HG02970 (cell line): ENCODE measurements around the gene ATF2.
"Not testable (repeated sequence)": the region's sequence is repeated elsewhere in the genome, so short reads cannot be mapped to it uniquely, and the experiment has no call there.

Experiments
- ATAC-seq: cut with Tn5 transposase; IDR thresholded peaks from one replicate; pipeline ENCODE4 v1.9.1; 2021; ENCODE audit warnings: mild to moderate bottlenecking, moderate library complexity, moderate number of reproducible peaks; ENCODE audit not compliant: unreplicated experiment, low FRiP score

Gene ATF2

DNA sequence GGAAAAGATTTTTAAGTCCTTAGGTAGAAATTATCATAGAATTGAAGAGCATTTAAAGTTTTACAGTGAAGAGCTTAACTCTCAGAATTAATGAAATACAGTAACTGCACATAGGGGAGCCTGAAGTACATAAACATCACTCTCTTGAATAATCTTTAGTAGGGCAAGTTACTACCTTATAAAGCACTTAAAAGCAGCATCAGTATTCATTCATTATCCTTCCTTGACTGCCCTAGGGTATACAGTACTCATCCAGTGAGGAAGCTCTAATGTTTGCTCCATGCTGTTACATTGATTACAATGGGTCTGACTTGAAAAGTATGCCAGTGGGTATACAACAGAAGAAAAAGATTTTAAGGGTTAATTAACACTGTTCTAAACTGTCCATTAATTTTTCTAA lies 66.5 kb downstream of the ATF2 start:
- no peak for ATAC-seq

DNA sequence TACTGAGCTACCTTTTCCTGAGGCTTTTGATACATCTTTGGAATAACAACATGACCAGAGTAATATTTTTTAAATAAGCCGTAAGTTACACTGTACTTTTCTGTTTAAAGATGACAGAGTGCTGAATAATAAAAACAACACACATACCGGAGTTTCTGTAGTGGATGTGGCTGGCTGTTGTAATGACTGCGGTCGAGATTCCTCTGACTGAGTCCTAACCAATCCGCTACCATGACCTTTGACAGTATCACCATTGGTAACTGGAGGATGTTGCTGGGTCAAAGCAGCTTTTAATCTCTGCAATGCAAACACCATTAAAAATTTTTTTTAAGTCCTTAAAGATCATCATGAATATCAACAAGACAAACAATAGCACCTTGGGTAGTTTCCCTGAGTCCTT lies 70.7 kb downstream of the ATF2 start:
- ATAC-seq: no peak

DNA sequence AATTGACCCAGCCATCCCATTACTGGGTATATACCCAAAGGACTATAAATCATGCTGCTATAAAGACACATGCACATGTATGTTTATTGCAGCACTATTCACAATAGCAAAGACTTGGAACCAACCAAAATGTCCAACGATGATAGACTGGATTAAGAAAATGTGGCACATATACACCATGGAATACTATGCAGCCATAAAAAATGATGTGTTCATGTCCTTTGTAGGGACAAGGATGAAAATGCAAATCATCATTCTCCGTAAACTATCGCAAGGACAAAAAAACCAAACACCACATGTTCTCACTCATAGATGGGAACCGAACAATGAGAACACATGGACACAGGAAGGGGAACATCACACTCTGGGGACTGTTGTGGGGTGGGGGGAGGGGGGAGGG lies 83.9 kb downstream of the ATF2 start:
- not testable (repeated sequence) for ATAC-seq

DNA sequence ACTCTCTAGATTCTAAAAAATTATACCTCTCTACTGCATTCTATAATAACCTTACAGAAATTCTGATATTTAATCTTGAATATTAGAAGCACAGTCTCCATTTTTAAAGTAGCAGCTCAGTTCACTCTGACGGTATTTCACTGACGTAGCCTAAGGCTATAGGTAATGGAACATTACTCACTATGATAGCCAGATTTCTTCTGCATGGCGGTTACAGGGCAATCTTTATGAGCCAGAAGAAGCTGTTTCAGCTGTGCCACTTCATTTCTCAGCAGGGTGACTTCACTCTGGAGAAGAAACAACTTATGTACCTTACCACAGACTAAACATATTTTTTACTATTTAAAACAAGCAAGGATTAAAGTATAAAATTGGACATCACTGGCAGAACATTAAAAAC lies 87.5 kb downstream of the ATF2 start:
- no peak for ATAC-seq

DNA sequence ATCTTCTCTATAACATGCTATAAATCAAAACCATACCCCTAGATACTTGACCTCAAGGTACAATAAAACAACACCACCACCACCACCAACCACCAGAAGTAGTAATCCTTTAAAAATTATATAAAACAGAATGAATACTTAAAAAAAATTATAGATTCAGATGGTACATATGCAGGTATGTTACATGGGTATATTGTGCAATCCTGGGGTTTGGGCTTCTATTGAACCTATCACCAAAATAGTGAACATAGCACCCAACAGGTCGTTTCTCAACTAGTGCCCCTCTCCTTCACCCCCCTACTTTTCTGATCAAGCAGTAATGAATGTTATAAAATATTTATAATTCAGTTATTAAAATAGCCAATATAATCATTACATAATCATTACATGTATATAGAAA lies 91.7 kb downstream of the ATF2 start:
- no peak for ATAC-seq

DNA sequence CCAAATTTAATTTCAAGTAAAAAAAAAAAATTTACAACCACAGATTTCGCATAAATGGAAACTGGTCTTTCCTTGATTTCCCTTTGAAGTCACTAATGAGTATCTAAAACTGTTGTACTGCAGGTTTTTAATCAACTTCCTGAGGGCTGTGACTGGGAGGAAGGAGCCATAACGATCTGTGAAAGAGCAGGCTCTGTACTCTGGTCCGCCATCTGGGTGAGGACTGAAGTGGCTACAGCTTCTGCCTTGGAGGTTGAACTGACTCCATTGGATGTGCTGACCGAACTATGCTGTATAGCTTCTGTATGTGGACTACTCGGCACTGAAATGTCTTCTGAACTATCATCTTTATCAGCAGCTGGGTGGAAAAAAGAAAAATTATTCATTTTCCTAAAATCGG lies 93.5 kb downstream of the ATF2 start:
- no peak for ATAC-seq

DNA sequence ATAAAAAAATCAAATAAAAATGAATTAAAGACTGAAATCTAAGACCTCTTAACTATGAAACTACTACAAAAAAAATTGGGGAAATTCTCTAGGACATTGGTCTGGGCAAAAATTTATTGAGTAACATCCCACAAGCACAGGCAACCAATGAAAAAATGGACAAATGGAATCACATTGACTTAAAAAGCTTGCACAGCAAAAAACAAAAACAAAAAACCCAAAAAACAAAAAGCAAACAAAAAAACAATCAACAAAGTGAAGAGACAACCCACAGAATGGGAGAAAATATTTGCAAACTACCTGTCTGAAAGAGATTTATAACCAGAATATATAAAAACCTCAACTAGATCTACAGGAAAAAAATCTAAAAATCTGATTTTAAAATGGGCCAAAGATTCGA lies 99.5 kb downstream of the ATF2 start:
- ATAC-seq: no peak

DNA sequence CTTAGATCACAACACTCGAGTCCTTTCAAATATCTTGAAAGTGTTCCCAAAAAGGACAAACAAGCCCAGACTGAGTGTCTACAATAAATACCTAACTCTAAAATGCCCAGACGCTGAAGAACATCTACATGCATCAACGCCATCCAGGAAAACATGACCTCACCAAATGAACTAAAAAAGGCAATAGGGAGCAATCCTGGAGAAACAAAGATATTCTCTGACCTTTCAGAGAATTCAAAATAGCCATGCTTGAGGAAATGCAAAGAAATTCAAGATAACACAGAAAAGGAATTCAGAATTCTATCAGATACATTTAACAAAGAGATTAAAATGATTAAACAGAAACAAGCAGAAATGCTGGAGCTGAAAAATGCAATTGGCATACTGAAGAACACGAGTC lies 101.6 kb downstream of the ATF2 start:
- ATAC-seq: no peak

DNA sequence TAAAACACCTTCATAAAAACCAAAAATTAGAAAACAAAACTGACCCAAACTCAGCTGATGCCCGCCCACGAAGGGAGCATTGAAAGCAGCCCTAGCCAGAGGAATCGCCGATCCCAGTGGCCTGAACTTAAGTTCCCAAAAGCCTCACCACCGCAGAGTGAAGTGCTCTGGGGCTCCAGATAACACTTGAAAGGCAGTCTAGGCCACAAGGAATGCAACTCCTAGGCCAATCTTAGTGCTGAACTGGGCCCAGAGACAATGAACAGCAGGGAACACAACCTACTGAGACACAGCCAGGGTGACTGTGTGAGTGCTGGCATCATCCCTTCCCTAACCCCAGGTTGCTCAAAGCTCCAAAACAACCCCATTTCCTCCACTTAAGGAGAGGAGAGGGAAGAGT lies 103.2 kb downstream of the ATF2 start:
- no peak for ATAC-seq

DNA sequence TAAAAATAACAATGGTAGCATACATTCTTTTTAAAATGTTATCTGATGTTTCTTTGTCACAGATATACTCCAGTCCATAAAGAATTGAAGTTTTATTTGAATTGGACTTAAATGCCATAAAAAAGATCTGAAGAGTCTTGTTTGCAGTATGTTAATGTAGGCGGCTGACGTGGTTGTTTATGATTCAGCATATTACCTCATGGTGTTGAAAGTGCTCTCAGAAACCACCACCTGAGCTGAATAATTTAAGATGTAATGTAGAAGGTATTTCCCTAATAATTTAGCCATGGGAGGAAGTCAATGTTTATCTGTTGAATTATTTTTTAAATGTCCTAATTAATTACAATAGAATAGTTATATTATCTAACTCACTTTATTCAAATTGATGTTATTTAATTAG lies 104.3 kb downstream of the ATF2 start:
- no peak for ATAC-seq

DNA sequence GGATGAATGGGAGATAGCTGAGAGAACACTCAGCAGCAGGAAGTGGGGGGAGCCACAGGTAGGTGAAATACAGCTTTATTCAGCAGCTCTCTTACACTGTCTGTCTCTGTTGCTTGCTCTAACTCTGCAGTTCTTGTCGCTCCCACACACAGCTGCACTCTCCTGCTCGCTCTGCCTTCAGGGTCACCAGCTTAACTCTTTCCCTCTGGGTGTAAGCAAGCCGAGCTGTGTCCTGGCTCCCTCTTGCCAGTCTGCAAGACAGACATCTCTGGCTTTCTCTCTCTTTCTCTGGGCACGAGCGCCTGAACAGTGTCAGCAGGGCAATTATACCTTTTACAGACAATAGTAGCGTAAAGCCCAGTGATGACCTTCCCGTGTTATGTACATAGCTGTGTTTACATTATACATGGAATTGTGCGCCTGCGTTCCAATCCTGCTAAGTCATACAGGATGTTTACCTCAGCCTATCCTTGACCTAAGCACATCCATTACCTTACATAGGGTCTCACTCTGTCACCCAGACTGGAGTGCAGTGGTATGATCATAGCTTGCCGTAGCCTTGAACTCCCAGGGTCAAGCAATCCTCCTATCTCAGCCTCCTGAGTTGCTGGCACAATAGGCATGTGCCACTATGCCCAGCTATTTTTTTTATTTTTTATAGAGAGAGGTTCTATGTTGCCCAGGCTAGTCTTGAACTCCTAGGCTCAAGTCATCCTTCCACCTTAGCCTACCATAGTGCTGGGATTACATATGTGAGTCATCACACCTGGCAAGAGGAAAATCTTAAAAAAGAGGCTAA lies 105.0 kb downstream of the ATF2 start:
- no peak for ATAC-seq

DNA sequence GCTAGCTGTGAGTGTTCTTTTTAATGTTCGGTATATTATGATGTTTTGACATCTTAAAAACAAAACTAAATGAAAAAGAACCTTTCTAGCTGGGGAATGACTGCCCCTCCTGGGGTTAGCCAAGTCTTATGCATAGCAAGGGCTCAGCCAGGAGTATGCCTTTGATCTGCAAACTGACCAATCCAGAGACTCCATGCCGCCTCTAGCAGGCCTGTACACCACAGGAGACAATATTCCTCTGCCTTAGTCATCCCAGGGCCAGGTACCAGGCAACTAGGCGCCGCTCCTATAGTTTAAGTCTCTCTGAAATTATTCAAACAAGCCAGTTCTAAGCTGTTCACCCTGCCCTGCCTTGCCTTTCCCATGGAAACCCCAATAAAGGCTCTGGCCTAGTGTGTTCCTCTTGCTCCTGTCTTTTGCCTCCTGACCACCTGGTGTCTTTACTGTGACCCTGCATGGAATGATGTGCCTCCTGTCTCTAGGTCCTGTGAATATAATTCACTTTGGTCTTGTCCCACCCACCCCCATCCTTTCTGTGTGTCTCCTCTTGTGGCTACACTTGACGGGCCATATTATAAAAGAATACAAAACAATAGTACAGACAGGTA lies 110.8 kb downstream of the ATF2 start:
- ATAC-seq: no peak

DNA sequence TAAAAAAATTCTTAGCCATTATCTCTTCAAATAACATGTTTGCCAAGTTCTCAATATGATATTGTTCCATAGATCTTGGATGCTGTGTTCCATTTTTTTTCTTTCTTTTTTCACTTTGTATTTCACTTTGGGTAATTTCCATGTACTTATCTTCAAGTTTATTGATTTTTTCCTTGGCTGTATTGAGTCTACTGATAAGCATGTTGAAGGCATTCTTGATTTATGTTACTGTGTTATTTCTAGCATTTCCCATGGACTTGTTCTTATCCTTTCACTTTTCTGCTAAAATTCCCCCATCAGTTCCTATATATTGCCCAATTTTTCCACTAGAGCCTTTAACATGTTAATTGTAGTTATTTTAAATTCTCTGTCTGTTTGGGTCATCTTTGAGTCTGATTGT lies 112.0 kb downstream of the ATF2 start:
- ATAC-seq: no peak

DNA sequence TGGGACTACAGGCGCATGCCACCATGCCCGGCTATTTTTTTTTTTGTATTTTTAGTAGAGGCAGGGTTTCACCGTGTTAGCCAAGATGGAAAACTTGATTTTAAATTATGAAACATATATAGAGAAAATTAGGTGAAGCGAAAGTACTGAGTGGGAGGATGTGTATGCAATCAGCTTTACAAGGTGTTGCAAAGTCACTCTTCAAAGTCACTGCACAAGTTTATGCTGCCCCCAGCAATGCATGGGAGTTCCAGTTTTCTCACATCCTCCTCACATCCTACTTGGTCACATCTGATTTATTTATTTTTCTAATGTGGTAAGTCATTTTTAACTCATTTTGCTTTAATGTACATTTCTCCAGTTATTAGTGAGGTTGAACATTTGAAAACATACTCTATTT lies 113.7 kb downstream of the ATF2 start:
- no peak for ATAC-seq

DNA sequence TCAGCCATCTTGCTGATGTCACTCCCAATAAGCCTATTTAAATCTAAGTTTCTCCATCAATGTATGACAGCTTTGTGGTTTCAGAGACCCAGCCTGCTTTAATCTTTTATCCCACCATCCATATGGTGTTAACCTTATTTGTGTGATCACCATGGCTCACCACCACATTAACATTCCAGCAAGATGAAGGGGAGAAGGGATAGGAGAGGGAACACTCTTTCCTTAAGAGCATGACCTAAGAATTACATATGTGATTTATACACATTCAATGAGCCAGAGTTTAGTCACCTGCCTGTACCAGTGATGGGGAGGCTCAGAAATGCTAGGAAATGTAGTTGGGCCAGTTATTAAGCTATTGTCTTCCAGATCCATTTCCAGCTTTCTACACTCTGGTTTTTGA lies 118.3 kb downstream of the ATF2 start:
- no peak for ATAC-seq

DNA sequence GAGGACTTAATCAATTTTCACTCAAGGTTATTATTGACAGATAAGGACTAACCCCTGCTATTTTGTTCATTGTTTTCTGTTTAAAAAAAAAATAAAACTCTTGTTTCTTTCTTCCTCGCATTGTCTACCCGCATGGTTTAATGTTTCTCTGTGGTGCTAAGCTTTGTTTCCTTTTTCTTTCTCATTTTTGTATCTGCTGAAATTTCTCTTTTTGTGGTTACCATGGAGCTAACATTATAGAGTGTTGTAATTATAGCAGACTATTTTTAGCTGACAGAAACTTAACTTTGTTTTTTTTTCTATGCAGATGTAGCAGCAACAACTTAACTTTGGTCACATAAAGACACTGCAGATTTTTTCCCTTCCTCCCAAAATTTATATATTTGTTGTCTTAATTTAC lies 119.7 kb downstream of the ATF2 start:
- no peak for ATAC-seq

DNA sequence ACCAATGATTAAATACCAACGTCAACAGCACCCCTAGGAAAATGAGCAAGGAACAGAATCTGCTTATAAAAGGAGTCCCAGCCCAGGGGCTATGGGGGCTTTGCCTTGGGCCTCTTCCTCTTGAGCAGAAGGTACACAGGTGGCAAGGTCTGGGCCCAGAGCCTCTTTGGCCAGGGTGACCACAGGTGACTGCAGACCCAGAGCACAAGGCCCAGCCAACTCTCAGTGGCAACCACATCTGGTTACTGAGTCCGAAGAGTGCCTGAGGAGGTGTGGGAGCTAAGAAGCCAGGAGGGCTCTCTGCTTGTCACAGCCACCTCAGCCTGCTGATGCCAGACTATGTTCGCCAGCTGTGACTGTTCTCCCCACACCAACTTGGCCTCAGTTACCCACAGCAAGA lies 128.5 kb downstream of the ATF2 start:
- no peak for ATAC-seq

DNA sequence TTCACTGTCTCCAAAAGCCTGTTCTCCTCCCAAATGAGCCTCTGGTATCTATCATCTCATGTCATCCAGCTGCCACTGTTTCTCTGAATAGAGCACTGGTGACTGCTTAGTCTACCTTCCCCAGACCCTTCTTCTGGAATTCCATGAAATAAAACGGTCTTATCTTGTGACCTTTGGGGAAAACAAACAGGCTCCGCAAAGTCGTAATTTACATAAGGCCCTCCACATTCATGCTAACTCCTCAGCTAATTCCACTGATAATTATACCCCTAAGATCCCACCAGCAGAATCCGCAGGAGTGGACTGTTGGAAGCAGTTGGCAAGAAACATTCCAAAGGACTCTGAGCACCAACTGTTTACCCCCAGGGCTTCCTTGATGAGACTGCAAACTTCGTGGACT lies 129.0 kb downstream of the ATF2 start:
- no peak for ATAC-seq

DNA sequence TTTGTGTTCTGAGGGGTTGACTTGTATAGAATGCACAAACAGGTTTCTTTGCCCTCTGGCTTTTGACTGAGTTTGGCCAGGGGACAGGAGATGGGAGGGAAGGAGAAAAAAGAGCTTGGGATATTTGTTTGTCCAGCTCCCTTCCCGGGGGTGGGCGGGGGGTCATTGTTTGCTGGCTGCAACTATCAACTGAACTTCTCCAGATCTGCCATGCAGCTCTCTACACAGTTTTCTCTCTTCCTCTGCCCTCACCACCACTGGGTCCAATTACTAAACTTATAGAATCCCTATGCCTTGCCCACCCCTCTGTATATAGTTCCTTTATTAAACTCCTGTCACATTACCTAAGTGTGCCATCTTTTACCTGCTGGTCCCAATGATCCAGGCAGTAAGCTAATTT lies 130.1 kb downstream of the ATF2 start:
- ATAC-seq: no peak

DNA sequence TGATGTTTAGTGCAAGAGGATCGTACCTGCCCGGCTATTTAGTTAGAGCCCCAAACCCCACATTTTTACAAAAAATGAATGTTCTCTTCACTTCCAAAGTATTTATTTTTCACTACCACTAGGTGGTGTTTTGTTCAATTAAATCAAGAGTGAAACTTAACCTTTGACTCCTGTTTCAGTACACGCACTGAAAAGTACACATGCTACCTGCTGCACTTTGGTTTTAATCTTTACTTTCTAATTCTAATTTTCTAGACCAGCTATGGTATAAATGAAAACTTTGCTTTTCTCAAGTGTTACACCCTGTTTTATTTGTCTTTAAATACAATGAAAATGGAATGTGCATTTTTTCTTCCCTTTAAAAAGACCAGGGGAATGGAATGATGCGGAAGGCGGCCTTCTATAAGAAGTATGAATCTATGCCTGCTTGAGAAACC lies 131.4 kb downstream of the ATF2 start:
- ATAC-seq: no peak

DNA sequence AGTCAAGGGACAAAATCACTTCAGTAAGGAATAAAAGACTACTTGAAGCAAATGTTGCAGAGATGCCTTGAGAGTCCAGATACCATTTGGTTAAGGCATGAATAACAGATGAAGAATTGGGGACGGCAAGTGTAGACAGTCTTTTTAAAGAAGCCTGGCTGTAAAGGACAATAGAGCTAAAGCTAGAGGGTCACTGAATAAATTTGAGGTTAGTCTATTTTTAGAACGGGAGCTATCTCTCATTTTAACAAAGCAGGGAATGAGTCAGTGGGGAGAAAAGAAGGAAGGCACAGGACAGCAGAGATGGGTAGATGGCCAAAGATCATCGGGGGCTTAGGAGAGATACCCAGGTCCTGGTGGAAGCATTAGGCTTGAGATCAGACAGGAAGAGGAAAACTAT lies 132.2 kb downstream of the ATF2 start:
- no peak for ATAC-seq

DNA sequence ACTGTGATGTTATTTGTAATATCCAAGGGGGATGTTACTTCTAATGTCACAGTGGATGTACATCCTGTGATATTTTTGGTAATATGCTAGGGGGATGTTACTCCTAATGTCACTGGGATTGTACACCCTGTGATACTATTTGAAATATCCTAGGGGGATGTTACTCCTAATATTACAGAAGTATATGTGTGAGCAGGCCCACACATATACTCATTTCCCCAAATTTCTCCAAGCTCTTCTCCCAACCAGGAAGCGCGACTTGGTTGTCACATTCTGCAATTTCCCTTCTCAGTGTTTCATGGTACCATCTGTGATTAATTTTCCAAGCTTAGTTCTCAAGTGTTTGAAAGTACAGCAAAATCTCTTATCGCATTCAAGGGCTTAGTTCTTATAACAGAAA lies 133.3 kb downstream of the ATF2 start:
- ATAC-seq: no peak
